GM18909 (cell line): ENCODE measurements around the gene B4GALT2.

Experiments used
- ATAC-seq: cut with Tn5 transposase; IDR thresholded peaks from one replicate; pipeline ENCODE4 v1.9.1; 2021; ENCODE audit warnings: mild to moderate bottlenecking; ENCODE audit not compliant: unreplicated experiment, poor library complexity

B4GALT2 gene

DNA sequence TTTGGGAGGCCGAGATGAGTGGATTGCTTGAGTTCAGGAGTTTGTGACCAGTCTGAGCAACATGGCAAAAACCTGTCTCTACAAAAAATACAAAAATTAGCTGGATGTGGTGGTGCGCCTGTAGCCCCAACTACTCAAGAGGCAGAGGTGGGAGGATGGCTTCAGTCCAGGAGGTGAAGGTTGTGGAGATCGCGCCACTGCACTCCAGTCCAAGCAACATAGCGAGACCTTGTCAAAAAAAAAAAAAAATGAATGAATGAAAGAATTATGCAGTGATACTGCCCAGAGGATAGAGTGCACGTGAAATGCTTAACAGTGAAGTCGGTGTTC, 9.6 kb upstream of the B4GALT2 start:
- no peak for ATAC-seq

DNA sequence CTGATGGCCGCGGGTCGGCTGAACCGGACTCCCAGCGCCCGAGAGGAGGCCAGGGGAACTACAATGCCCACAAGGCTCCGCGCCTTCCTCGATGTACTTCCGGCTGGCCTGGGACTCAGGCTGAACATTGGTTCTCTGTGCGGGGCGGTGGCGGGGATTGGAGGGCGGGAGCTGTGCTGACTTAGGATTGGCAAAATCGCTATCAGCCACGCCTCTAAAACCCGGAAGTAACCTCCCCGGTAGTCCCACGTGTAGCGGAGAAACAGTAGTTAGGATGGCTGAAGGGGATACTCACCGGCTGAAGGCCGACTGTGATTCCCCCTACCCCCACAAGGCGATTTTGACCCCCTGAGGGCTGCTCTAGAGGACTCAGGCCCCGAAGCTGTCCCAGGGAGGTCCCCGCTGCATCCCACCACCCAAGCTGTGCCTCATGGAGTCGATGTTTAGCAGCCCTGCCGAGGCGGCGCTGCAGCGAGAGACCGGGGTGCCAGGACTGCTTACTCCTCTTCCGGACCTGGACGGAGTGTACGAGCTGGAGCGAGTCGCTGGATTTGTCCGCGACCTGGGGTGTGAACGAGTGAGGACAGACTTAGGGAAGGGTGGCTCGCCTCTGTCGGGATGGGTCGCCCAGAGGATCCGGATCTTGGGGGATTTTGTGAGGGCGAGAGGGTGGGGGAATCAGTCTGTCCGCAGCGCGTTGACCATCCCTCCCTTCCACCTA, 9.1 kb upstream of the B4GALT2 start, which contains the start of gene DPH2:
TSS of gene DPH2 (plus strand) at position 265 of the 721 bp plus-strand sequence. CDS start at position 431, 166 bp downstream.
- peak; percentile 82 for ATAC-seq

DNA sequence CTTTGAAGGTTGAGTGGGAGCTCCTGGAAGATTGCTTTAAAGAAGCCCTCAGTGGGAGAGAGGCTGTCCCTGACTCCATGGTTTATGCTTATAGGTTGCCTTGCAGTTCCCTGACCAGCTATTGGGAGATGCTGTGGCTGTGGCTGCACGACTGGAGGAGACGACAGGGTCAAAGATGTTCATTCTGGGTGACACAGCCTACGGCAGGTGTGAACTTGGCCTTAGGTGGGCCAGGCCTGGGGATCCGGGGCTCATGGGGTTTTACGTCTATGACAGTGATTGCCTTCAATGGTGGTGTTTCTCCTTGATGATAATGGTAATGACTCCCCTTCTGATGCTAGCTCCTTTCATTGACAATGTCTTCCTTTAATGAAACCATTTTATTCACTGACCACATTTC, 8.5 kb upstream of the B4GALT2 start:
- ATAC-seq, result no peak

DNA sequence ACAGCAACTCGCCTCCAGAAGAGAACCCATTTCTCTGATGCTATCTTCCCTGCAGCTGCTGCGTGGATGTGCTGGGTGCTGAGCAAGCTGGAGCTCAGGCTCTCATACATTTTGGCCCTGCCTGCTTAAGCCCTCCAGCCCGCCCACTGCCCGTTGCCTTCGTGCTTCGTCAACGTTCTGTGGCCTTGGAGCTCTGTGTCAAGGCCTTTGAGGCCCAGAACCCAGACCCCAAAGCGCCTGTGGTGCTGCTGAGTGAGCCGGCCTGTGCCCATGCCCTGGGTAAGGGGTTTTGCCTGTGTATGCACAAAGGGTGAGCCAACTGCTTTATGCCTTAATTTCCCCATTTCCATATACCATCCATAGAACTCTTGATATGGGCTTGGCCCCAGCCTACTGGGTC, 8.1 kb upstream of the B4GALT2 start:
- no peak for ATAC-seq

DNA sequence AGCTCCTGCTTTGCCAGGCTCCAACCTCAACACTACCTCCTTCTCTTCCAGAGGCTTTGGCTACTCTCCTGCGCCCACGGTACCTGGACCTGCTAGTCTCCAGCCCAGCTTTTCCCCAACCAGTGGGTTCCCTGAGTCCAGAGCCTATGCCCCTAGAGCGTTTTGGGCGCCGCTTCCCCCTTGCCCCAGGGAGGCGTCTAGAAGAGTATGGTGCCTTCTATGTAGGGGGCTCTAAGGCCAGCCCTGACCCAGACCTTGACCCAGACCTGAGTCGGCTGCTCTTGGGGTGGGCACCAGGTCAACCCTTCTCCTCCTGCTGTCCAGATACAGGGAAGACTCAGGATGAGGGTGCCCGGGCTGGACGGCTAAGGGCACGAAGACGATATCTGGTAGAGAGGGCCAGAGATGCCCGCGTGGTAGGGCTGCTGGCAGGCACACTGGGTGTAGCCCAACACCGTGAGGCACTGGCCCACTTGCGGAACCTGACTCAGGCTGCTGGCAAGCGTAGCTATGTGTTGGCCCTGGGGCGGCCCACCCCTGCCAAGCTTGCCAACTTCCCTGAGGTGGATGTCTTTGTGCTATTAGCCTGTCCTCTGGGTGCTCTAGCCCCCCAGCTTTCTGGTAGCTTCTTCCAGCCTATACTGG, 7.6 kb upstream of the B4GALT2 start:
- ATAC-seq, result no peak

DNA sequence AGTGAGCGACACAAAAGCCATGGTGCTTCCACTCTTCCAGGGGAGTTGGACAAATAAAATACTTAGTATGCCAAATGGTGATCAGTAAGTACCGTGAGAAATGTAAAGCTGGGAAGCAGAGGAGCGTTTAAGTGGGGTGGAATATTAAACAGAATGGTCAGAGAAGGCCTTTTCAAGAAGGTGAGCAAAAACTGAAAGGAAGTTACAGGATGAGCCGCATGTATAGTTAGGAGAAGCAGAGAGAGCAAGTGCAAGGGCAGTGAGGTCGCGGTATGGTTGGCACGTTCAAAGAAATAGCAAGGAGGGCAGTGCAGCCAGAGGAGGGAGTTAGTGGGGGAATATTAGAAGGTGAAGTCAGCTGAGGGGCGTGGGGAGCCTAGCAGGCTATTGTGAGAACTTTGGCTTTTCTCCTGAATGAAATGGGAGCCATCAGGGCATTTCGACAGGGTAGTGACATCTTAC, 5.0 kb upstream of the B4GALT2 start:
- peak; percentile 1 for ATAC-seq

DNA sequence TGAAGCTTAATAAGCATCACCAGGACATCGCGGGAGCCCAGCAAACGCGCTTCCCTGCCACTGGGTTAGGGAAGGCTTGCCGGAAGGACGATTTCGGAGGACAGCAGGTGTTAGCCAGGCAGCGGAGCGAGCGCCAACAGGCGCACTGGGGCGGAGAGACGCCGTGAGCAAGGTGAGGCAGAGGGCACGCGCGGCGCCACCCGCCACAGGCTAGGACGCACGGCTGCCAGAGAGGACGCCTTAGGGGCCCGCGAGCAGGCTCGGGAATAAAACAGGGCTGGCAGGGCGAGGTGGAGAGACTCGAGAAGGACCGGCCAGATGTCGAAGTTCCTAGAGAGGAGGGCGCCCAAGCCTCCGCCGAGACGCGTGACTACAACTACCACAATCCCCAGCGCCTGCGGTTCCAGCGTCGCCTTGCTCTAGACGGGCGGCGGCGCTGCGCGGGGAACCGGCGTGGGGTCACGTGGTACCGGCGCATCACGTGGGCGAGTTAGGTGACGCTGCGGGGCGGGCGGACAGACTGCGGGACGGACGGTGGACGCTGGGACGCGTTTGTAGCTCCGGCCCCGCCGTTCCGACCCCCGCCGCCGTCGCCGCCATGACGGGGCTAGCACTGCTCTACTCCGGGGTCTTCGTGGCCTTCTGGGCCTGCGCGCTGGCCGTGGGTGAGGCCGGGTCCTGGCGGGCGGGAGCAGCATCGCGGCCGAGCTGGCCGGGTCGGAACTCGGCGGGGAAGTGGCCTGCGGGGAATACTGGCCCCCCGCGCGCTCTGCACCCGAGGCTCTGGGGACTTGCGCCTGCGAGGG, 4.4 kb upstream of the B4GALT2 start, which contains the start of gene ATP6V0B:
TSS of gene ATP6V0B (plus strand) at position 518 of the 806 bp plus-strand sequence. CDS start at position 599, 81 bp downstream.
- peak; percentile 64 for ATAC-seq

DNA sequence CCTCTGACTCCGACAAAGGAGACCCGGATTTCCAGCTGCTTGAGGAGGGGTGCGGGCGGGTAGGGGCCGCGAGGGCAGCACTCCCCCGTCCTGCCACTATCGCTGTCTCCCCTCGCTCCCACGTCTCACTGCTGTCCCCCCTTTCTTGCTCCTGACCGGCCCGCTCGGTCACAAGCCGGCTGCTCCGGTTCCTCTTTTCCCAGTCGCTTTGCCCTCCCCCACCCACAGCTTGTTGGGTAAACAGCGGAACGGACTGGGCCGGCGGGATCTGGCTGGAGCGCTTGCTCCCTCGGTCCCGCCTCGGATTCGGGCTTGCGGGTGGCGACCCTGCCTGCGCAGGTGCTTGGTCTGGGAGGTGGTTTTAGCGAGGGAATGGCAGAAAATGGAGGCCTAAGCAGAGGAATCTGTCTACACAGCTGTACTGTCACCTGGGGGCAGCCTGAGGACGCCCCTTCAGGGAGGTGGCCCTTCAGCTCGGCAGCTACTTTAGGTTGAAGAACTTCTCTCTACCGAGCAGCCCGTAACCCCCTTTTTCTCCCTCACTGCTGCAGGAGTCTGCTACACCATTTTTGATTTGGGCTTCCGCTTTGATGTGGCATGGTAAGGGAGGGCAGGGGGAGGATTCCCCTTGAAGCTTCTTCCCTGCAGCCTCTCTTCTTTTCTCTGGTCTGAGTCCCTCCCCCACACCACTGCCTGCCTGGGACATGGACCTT, 3.6 kb upstream of the B4GALT2 start:
- ATAC-seq, result no peak

DNA sequence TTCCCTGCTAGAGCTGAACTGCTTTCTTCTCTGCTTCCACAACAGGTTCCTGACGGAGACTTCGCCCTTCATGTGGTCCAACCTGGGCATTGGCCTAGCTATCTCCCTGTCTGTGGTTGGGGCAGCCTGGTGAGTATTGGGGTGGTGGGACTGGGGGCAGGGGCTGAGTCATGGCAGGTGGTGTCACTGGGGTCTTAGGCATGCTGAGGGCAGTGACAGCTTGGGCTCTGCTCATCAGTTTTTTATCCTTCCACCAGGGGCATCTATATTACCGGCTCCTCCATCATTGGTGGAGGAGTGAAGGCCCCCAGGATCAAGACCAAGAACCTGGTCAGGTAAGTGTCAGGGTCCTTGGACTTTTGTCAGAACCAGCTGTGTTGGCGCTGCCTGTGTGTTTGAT, 3.0 kb upstream of the B4GALT2 start:
- ATAC-seq, result no peak

DNA sequence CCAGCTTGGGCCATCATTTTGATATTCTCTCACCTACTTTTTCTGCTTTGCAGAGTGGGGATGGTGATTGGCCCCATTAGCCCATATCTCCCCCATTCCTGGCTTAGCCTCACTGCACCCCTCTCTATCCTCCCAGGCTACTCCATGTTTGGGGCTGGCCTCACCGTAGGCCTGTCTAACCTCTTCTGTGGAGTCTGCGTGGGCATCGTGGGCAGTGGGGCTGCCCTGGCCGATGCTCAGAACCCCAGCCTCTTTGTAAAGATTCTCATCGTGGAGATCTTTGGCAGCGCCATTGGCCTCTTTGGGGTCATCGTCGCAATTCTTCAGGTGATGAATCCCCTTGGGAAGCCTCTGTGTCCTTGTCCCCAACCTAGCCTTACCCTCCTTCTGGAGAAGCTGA, 2.1 kb upstream of the B4GALT2 start:
- no peak for ATAC-seq

DNA sequence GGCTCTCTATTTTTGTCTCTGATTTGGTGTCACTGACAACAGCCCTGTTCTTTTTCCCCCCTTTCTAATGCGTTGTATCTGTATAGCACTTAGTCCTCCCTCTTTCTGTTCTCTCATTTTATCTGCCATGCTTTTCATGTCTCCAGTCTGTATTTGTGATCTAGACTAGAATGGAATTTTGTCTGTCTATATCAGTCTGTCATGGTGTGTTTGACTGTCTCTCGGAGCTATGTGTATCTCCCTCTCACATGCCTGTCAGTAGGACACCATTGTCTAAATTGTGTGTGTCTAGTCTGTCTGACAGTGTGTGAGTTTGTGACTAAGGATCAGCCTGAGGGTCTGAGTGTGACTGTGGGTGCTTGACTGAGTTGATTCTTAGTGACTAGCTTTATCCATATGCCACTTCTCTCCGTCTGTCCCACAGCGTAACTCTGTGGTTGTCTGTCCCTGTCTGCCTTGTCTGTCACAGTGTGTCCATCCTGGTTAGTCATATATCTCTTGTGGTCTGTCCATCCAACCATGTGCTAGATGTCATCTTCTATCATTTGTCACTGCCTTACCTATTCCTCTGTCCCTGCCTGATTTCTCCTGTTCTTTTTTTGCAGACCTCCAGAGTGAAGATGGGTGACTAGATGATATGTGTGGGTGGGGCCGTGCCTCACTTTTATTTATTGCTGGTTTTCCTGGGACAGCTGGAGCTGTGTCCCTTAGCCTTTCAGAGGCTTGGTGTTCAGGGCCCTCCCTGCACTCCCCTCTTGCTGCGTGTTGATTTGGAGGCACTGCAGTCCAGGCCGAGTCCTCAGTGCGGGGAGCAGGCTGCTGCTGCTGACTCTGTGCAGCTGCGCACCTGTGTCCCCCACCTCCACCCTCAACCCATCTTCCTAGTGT, 1.4 kb upstream of the B4GALT2 start:
- ATAC-seq, result no peak

DNA sequence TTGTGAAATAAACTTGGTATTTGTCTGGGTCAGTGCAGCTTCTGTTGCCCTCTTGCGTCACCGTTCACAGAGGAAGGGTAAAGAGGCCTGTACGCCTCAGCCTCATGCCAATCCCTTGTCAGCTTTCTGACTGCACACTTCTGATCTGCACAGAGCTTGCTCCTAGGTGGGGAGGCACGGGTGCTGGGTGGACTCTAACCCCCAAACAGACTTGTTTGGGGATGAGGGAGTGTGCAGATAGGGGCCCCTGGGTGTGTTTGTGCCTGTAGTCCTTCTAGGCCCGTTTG, 803 bp upstream of the B4GALT2 start:
- no peak for ATAC-seq

DNA sequence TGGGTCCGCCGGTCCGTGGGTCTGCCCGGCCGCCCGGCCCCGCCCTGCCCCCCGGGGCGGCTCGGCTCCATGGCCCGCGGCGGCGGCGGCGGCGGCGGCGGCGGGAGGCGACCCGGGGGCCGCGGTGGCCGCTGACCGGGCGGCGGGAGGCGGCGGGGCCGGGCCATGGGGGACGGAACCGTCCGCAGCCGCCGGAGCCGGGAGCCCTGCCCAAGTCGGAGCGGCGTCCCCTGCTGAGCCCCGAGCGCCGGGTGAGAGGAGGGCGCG, 184 bp downstream of the B4GALT2 start:
- no peak for ATAC-seq

DNA sequence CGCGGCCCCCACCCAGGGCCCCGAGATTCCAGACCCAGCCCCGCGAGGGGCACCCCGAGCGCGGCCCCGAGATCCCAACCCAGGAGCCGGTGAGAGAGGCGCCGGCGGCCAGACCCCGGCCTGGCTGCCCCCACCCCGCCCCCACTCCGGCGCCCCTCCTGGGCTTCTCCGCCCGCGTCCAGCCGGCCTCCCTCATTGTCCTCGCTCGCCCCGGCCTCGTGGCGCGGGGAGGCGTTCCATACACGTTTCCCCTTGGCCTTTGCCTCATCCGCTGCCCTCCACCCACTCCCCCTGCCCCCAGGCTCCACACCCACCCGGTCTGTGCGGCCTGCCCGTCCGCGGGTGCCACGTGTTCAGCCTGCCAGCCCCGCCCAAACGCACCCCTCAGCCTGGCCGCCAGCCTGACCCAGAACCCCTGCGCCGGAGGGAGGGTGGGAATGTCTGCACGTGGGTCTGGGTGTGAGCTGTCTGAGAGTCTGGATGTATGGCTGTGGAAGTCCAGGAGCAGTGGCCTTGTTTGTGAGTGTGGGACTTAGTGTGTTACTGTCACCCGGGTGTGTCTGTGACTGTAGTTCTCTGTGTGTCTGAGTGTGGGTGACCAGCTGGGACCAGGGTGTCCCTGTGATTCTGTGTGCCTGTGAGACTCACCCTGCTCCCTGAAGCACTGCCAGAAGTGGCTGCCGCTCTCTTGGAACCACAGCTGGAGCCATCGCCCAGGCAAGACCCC, 681 bp downstream of the B4GALT2 start:
- ATAC-seq, result no peak

DNA sequence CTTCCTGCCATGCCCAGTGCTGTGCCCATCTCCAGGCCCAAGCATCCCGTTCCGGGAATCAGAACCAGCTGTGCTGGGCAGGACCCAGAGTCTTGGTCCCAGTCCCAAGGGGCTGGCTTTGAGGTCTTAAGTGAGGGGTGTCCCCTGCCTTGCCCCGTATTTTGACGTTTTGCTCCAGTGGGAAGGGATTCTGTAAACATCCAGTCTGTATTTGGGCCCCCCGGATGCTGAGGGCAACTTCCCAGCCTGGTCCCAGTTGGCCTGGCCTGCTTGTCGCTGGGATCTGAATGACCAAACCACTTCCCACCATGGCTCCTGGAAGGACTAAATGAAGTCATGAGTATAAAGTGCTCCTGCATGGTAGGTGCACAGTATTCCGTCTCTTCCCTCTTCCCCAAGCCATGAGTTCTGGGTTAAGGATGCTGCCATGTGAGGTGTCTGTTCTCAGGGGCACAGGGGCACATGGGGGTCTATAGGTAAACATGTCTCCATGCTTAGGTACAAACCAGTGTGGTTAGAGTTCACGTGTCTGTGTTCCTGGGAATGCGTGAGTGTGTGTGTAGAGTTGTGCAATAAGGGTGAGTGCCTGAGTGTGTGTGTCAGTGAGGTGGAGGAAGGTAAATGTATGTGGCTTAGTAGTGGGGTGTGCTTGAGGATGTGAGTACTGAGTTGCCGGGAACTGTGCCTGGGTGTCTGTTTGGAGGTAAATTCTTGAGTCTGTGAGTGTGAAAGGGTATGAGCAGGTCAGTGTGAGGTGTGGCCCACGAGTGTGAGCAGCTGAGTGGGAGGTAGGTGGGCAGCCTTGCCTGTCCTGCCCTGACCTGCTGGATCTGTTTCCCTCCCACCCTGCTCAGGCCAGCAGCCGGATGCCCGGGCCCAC, 1.5 kb downstream of the B4GALT2 start:
- no peak for ATAC-seq

DNA sequence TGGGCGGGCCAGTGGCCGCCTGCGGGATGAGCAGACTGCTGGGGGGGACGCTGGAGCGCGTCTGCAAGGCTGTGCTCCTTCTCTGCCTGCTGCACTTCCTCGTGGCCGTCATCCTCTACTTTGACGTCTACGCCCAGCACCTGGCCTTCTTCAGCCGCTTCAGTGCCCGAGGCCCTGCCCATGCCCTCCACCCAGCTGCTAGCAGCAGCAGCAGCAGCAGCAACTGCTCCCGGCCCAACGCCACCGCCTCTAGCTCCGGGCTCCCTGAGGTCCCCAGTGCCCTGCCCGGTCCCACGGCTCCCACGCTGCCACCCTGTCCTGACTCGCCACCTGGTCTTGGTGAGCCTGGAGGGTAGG, 2.1 kb downstream of the B4GALT2 start:
- no peak for ATAC-seq

DNA sequence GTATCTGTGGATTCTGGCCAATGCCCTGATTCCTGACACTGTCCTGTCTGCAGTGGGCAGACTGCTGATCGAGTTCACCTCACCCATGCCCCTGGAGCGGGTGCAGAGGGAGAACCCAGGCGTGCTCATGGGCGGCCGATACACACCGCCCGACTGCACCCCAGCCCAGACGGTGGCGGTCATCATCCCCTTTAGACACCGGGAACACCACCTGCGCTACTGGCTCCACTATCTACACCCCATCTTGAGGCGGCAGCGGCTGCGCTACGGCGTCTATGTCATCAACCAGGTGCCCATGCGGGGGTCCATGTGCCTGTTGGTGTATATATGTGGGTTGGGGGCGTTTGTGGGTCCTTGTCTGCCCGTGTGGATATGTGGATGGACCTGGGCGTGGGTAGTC, 2.6 kb downstream of the B4GALT2 start:
- ATAC-seq, result no peak

DNA sequence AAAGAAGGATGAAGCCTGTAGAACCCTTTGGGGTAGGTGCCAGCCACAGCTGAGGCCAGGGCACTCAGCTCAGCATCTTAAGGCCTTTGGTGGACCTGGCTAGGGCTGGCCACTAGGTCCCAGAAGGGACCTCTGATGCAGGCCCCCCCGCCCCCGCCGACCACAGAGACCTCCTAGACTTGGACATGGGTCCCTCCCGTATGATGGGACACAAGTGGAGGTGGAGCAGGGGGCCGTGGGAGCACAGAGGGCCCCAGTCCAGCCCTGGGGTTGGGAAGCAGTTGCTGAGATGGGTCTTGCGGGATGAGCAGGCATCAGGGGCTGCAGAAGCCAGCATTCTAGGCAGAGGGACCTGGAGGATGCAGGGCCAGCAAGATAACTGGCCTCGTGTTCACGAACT, 3.2 kb downstream of the B4GALT2 start:
- no peak for ATAC-seq

DNA sequence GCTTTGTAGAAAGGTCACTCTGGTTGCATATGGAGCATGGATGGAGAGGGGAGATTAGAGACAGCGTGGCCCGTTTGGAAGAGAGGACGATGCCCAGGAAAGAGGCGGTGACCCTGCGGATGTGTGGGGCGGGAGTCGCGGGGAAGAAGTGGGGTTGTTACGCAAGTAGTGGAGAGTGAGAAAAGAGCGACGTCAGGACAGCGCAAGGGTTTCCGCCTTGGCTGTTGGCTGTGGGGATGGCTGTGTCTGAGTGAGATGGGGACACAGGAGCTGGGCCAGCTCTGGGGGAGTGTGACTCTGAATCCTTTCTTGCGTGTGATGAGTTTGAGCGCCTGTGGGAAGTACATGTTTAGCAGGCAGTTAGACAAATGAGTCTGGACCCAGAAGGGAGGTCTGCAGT, 3.8 kb downstream of the B4GALT2 start:
- no peak for ATAC-seq
